Prostate gland (tissue), 2 donors: Measurements from ENCODE around the gene WWOX. TPM values are rescaled to one million over a fixed set of nuclear protein-coding genes. Genes with fewer than 3 reads are reported as not detected.

Experiments used
- DNase-seq: peaks from one replicate; pipeline ENCODE4 v3.0.0-alpha.2; 2019; ENCODE audit warnings: low spot score
- H3K27ac ChIP-seq, 2 donors: fragments of 200-600 bp; sonication (generic); 2 replicates each; pipeline ENCODE4 v1.5.1; 2017 to 2019
- H3K27me3 ChIP-seq: fragments of 200-600 bp; sonication (generic); replicated peaks from 2 replicates; pipeline ENCODE4 v1.5.1; 2019; ENCODE audit not compliant: insufficient read depth
- H3K36me3 ChIP-seq, 2 donors: fragments of 200-600 bp; sonication (generic); 1 replicate in 1 of 2; 2 replicates in 1 of 2; pipeline versions ENCODE4 v1.5.1 to v1.8.1; 2017 to 2019
- H3K4me1 ChIP-seq: fragments of 200-600 bp; sonication (generic); replicated peaks from 2 replicates; pipeline ENCODE4 v1.5.1; 2019
- H3K4me3 ChIP-seq, 2 donors: fragments of 200-600 bp; sonication (generic); 2 replicates each; pipeline ENCODE4 v1.5.1; 2017 to 2019
- H3K9me3 ChIP-seq: fragments of 200-600 bp; sonication (generic); 2 replicates; pipeline ENCODE4 v1.5.1; 2017
- CTCF ChIP-seq, 4 experiments: fragments of 200-600 bp in 2 of 4; fragments of 450-650 bp in 2 of 4; sonication (generic) in 2 of 4; IDR thresholded peaks; 1 replicate in 3 of 4; 2 replicates in 1 of 4; pipeline ENCODE4 v1.5.1; 2016 to 2019; ENCODE audit warnings: antibody characterized with exemption in 4 of 4, mild to moderate bottlenecking in 2 of 4, moderate library complexity in 2 of 4
- POLR2A ChIP-seq: fragments of 450-650 bp; IDR thresholded peaks from one replicate; pipeline ENCODE4 v1.6.1; 2016; ENCODE audit warnings: antibody characterized with exemption, mild to moderate bottlenecking
- POLR2AphosphoS5 ChIP-seq: sonication (generic); formaldehyde crosslinking; IDR thresholded peaks from one replicate; pipeline ENCODE4 v1.6.1; 2017; ENCODE audit warnings: antibody characterized with exemption
- WGBS: methylation state at CpG from one replicate; pipeline ENCODE4 v1.1.5; 2018; 5-methylcytosine and 5-hydroxymethylcytosine counted together
- intact Hi-C: fragments of 100-400 bp; cut with DNase I; formaldehyde crosslinking; loops from one replicate; pipeline ENCODE4 v1.14.2; 2022
- total RNA-seq, 2 donors: library from RNA; depleted of rRNA; stranded (reverse); fragments of >200 nt; gene quantifications; one replicate each; pipeline ENCODE4 v1.1.0, GENCODE V29; 2016

Gene WWOX
- total RNA-seq, 2 donors from 2014 or later, result 93.2 to 99.4 TPM

GRCh38 chr16:78668393-78668792, 568.9 kb downstream of the WWOX start:
- 97% methylated on average over 3 of the region's 3 CpGs for WGBS
- intact Hi-C loops, result no loop called here
- Histone ChIP-seq H3K4me1 (no peaks in the 10 kb centered on the region), H3K27me3 (no peaks in the 10 kb centered on the region), H3K36me3 (no peaks in the 10 kb centered on the region), H3K27ac (no peak overlapping the region), H3K9me3 (no peaks in the 10 kb centered on the region), H3K4me3 (no peak overlapping the region)
- TF ChIP-seq POLR2A (no peak), POLR2AphosphoS5 (no peak), CTCF (IDR thresholded peaks at IDR 0.05) (no peak)
- no peak for DNase-seq

GRCh38 chr16:78669994-78670393, 570.5 kb downstream of the WWOX start:
- TF ChIP-seq POLR2A (no peak), POLR2AphosphoS5 (peak; percentile 7)
- Histone ChIP-seq H3K27ac (no peak overlapping the region), H3K4me3 (no peak overlapping the region), H3K36me3 (no peaks in the 10 kb centered on the region), H3K4me1 (no peaks in the 10 kb centered on the region), H3K27me3 (no peaks in the 10 kb centered on the region), H3K9me3 (no peaks in the 10 kb centered on the region)
- DNase-seq, result no peak
- intact Hi-C loops, result no loop called here
- WGBS, result 69% methylated on average over 9 of the region's 9 CpGs

- WGBS, result 89% methylated on average over 17 of the region's 17 CpGs
- TF ChIP-seq POLR2A (no peak), CTCF (IDR thresholded peaks at IDR 0.05) (no peak), POLR2AphosphoS5 (no peak)
- no peak overlapping the region for H3K27ac ChIP-seq
- no peak overlapping the region for H3K4me3 ChIP-seq
- H3K4me1 ChIP-seq, result no peaks in the 10 kb centered on the region
- intact Hi-C loops, result no loop called here
- DNase-seq, result no peak
- H3K27me3 ChIP-seq, result no peaks in the 10 kb centered on the region
- no peaks in the 10 kb centered on the region for H3K9me3 ChIP-seq
- H3K36me3 ChIP-seq, result no peaks in the 10 kb centered on the region
These were observed 573.5 kb downstream of the WWOX start for GRCh38 chr16:78672779-78673556.

- H3K27me3 ChIP-seq, result no peaks in the 10 kb centered on the region
- H3K36me3 ChIP-seq, result no peaks in the 10 kb centered on the region
- 48% methylated on average over 5 of the region's 5 CpGs for whole genome bisulfite sequencing
- H3K9me3 ChIP-seq, result no peaks in the 10 kb centered on the region
- no peak overlapping the region for H3K4me3 ChIP-seq
- no peak for DNase-seq
- H3K4me1 ChIP-seq, result no peaks in the 10 kb centered on the region
- intact Hi-C loops, result no loop called here
- TF ChIP-seq POLR2A (no peak), POLR2AphosphoS5 (no peak), CTCF (IDR thresholded peaks at IDR 0.05) (no peak)
- H3K27ac ChIP-seq, result no peak overlapping the region
These were observed 574.4 kb downstream of the WWOX start for GRCh38 chr16:78673884-78674283.

- intact Hi-C loops, result no loop called here
- DNase-seq, result peak; percentile 48
- 32% methylated on average over 6 of the region's 6 CpGs for WGBS
These were observed 575.9 kb downstream of the WWOX start for GRCh38 chr16:78675312-78675711.

More at GRCh38 chr16:78675312-78675711, 575.9 kb downstream of the WWOX start:
- H3K27ac ChIP-seq, result no peak overlapping the region
- H3K27me3 ChIP-seq, result no peaks in the 10 kb centered on the region
- no peaks in the 10 kb centered on the region for H3K9me3 ChIP-seq
- TF ChIP-seq POLR2AphosphoS5, result peak; percentile 83
- no peak for TF ChIP-seq CTCF (IDR thresholded peaks at IDR 0.05)
- no peak for TF ChIP-seq POLR2A
- no peaks in the 10 kb centered on the region for H3K36me3 ChIP-seq
- H3K4me3 ChIP-seq, result no peak overlapping the region
- H3K4me1 ChIP-seq, result no peaks in the 10 kb centered on the region
